Glutamatergic neuron (in vitro differentiated cells): Measurements from ENCODE around the gene BDH1. TPM values are rescaled to one million over a fixed set of nuclear protein-coding genes. Genes with fewer than 3 reads are reported as not detected.
"Not testable (repeated sequence)": the region's sequence is repeated elsewhere in the genome, so short reads cannot be mapped to it uniquely, and the experiment has no call there.

Source experiments
- DNase-seq: peaks from one replicate; pipeline ENCODE4 v3.0.0; 2022
- H3K27ac Mint-ChIP-seq: one replicate; pipeline ENCODE4 v1.8.0; 2020; ENCODE audit warnings: mild to moderate bottlenecking, mixed read lengths, inconsistent platforms; ENCODE audit not compliant: unreplicated experiment
- H3K27me3 Mint-ChIP-seq: one replicate; pipeline ENCODE4 v1.8.0; 2020; ENCODE audit warnings: mild to moderate bottlenecking, moderate library complexity, mixed read lengths, inconsistent platforms; ENCODE audit not compliant: unreplicated experiment
- H3K36me3 Mint-ChIP-seq: one replicate; pipeline ENCODE4 v1.8.0; 2020; ENCODE audit warnings: mild to moderate bottlenecking, mixed read lengths, inconsistent platforms; ENCODE audit not compliant: unreplicated experiment
- H3K4me1 Mint-ChIP-seq: one replicate; pipeline ENCODE4 v1.8.0; 2020; ENCODE audit warnings: mild to moderate bottlenecking, low read depth, mixed read lengths, inconsistent platforms; ENCODE audit not compliant: unreplicated experiment
- H3K4me3 Mint-ChIP-seq: one replicate; pipeline ENCODE4 v1.8.0; 2020; ENCODE audit warnings: mild to moderate bottlenecking, mixed read lengths, inconsistent platforms; ENCODE audit not compliant: unreplicated experiment
- H3K9me3 Mint-ChIP-seq: one replicate; pipeline ENCODE4 v1.8.0; 2020; ENCODE audit warnings: mild to moderate bottlenecking, moderate library complexity, mixed read lengths, inconsistent platforms; ENCODE audit not compliant: unreplicated experiment
- CTCF ChIP-seq: fragments of 200-600 bp; sonication (generic); IDR thresholded peaks from one replicate; pipeline ENCODE4 v1.5.0; 2021; ENCODE audit not compliant: partially characterized antibody, unreplicated experiment
- total RNA-seq: library from RNA; stranded (reverse); fragmentation: NEBNext Ultra II Directional; extraction: Animal tissue kit (Norgen Biotek cat#: 25700); gene quantifications from one replicate; pipeline ENCODE4 v1.2.1, GENCODE V29; 2021; ENCODE audit not compliant: unreplicated experiment

BDH1 gene
- total RNA-seq, 1 donor from 2014 or later, result 19.4 TPM

- H3K36me3 Mint-ChIP-seq, result peaks cover 16% of the 10 kb centered on the region
- DNase-seq, result no peak
- peaks cover 10% of the 10 kb centered on the region for H3K9me3 Mint-ChIP-seq
- no peak overlapping the region for H3K4me3 Mint-ChIP-seq
- H3K27ac Mint-ChIP-seq, result no peak overlapping the region
- H3K27me3 Mint-ChIP-seq, result peaks cover 4% of the 10 kb centered on the region
- no peaks in the 10 kb centered on the region for H3K4me1 Mint-ChIP-seq
- no peak for TF ChIP-seq CTCF
Observed at GRCh38 chr3:197577366-197578074, 21.8 kb upstream of the BDH1 start.

GRCh38 chr3:197576838-197577237 lies 21.1 kb upstream of the BDH1 start:
- Mint-ChIP-seq H3K9me3 (peaks cover 10% of the 10 kb centered on the region), H3K4me1 (no peaks in the 10 kb centered on the region)

GRCh38 chr3:197575362-197575761 lies 19.6 kb upstream of the BDH1 start:
- Mint-ChIP-seq H3K4me1 (no peaks in the 10 kb centered on the region), H3K27me3 (peaks cover 4% of the 10 kb centered on the region), H3K9me3 (peaks cover 10% of the 10 kb centered on the region), H3K4me3 (no peak overlapping the region), H3K27ac (no peak overlapping the region), H3K36me3 (peaks cover 21% of the 10 kb centered on the region)
- DNase-seq, result no peak
- no peak for TF ChIP-seq CTCF

More at GRCh38 chr3:197576838-197577237, 21.1 kb upstream of the BDH1 start:
- H3K27ac Mint-ChIP-seq, result no peak overlapping the region
- no peak for TF ChIP-seq CTCF
- peaks cover 4% of the 10 kb centered on the region for H3K27me3 Mint-ChIP-seq
- no peak overlapping the region for H3K4me3 Mint-ChIP-seq
- DNase-seq, result no peak
- H3K36me3 Mint-ChIP-seq, result peaks cover 16% of the 10 kb centered on the region

- not testable (repeated sequence) for H3K4me3 Mint-ChIP-seq, DNase-seq, H3K27ac Mint-ChIP-seq, H3K27me3 Mint-ChIP-seq, H3K4me1 Mint-ChIP-seq
- Mint-ChIP-seq H3K36me3 (peaks cover 25% of the 10 kb centered on the region), H3K9me3 (peaks cover 13% of the 10 kb centered on the region)
Observed at GRCh38 chr3:197574396-197574991, 18.7 kb upstream of the BDH1 start.

GRCh38 chr3:197573048-197573767 lies 17.4 kb upstream of the BDH1 start:
- DNase-seq, result no peak
- H3K27ac Mint-ChIP-seq, result no peak overlapping the region
- no peaks in the 10 kb centered on the region for H3K4me1 Mint-ChIP-seq
- H3K36me3 Mint-ChIP-seq, result peaks cover 18% of the 10 kb centered on the region
- peaks cover 4% of the 10 kb centered on the region for H3K27me3 Mint-ChIP-seq
- no peak for TF ChIP-seq CTCF
- no peak overlapping the region for H3K4me3 Mint-ChIP-seq
- peaks cover 11% of the 10 kb centered on the region for H3K9me3 Mint-ChIP-seq

- not testable (repeated sequence) for H3K4me3 Mint-ChIP-seq, DNase-seq, H3K4me1 Mint-ChIP-seq, H3K27ac Mint-ChIP-seq, H3K27me3 Mint-ChIP-seq
- peaks cover 11% of the 10 kb centered on the region for H3K9me3 Mint-ChIP-seq
- peaks cover 26% of the 10 kb centered on the region for H3K36me3 Mint-ChIP-seq
Observed at GRCh38 chr3:197571880-197572172, 16.1 kb upstream of the BDH1 start.

- H3K4me3 Mint-ChIP-seq, H3K9me3 Mint-ChIP-seq, H3K4me1 Mint-ChIP-seq, DNase-seq, H3K27ac Mint-ChIP-seq, H3K27me3 Mint-ChIP-seq: not testable (repeated sequence)
- H3K36me3 Mint-ChIP-seq, result peaks cover 28% of the 10 kb centered on the region
Observed at GRCh38 chr3:197571074-197571879, 15.5 kb upstream of the BDH1 start.
